Naive thymus-derived CD8-positive, alpha-beta T cell (primary cell): ENCODE measurements around the gene CDON. TPM values are rescaled to one million over a fixed set of nuclear protein-coding genes. Genes with fewer than 3 reads are reported as not detected.
A peak's percentile ranks its signal among the peaks of the same experiment; 100 is the strongest.

Source experiments
- ATAC-seq, 2 donors: fragments of 150-1000 bp; cut with Tn5 transposase in 1 of 2; sonication (Bioruptor Pico), chemical (Tn5 transposase) in 1 of 2; 1 replicate in 1 of 2; 2 replicates in 1 of 2; pipeline ENCODE4 v1.10.0; 2021; ENCODE audit warnings: mild to moderate bottlenecking in 2 of 2, moderate library complexity in 2 of 2
- POLR2A ChIA-PET: fragments of 350-600 bp; sonication (Branson Sonifier 250); formaldehyde crosslinking; loops from one replicate; lab custom pipeline; 2021; ENCODE audit warnings: antibody characterized with exemption; lab: Charles Lee
- DNase-seq, 10 donors: peaks; one replicate each; pipeline versions ENCODE4 v3.0.0 to v3.0.0-alpha.2; 2020 to 2022
- H3K27ac Mint-ChIP-seq, 10 donors: one replicate each; pipeline ENCODE4 v1.8.0; 2020 to 2022; ENCODE audit warnings: mild to moderate bottlenecking in 10 of 10, mixed read lengths in 10 of 10, moderate library complexity in 4 of 10, inconsistent platforms in 1 of 10
- H3K27me3 Mint-ChIP-seq, 5 donors: one replicate each; pipeline ENCODE4 v1.8.0; 2021 to 2022; ENCODE audit warnings: mixed read lengths in 5 of 5
- H3K36me3 Mint-ChIP-seq, 3 donors: one replicate each; pipeline ENCODE4 v1.8.0; 2020 to 2022; ENCODE audit warnings: mixed read lengths in 3 of 3, mild to moderate bottlenecking in 2 of 3, inconsistent platforms in 1 of 3
- H3K4me1 Mint-ChIP-seq, 4 donors: one replicate each; pipeline ENCODE4 v1.8.0; 2021 to 2022; ENCODE audit warnings: mixed read lengths in 4 of 4
- H3K4me3 Mint-ChIP-seq, 10 donors: one replicate each; pipeline ENCODE4 v1.8.0; 2020 to 2022; ENCODE audit warnings: mild to moderate bottlenecking in 10 of 10, mixed read lengths in 10 of 10, moderate library complexity in 6 of 10, inconsistent platforms in 1 of 10
- H3K9me3 Mint-ChIP-seq, 9 donors: one replicate each; pipeline ENCODE4 v1.8.0; 2020 to 2022; ENCODE audit warnings: mixed read lengths in 9 of 9, mild to moderate bottlenecking in 3 of 9, inconsistent platforms in 1 of 9, moderate library complexity in 1 of 9
- polyA plus RNA-seq, 3 donors: library from polyadenylated mRNA; unstranded; fragments of 300-500 nt; fragmentation: Illumina TruSeq; gene quantifications; one replicate each; pipeline ENCODE4 v1.2.3, GENCODE V29; 2021
- total RNA-seq, 8 experiments: library from RNA in 2 of 8; stranded (reverse) in 2 of 8; gene quantifications; one replicate each; pipeline ENCODE4 v1.2.3 and lab custom pipeline; 2021 to 2026

Gene CDON
- total and polyA plus RNA-seq, 5 experiments from 2014 or later, result 0.14 to 2.8 (median 1.1) TPM; not detected in 1

DNA sequence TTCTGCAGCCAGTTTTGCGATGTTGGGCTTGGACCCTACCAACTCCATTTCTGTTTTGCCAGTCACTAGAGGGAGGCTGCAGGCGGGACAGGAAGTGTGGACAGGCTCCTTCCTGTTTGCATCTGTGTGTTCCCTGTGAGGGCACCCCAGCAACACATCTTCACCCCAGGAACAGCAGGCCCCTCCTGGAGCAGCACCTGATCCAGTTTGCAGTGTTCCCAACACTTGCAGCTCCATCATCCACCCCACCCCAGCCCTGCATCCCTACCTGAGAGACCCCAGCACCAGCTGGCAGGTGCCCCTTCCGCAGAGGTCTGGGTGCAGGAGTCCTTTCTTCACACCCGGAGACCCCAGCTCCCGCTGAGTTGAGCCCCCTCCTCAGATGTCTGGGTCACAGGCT, 124.2 kb downstream of the CDON start:
- Mint-ChIP-seq H3K36me3 (no peaks in the 10 kb centered on the region), H3K9me3 (no peaks in the 10 kb centered on the region), H3K4me1 (peaks cover 10 to 23% (median 14%) of the 10 kb centered on the region in 4 donors), H3K27ac (peak overlapping the region in 2 of 10 donors; percentile 28 to 38), H3K27me3 (no peaks in the 10 kb centered on the region), H3K4me3 (no peak overlapping the region)
- DNase-seq (no peak), ATAC-seq (no peak)
- POLR2A ChIA-PET, result no interaction called here

DNA sequence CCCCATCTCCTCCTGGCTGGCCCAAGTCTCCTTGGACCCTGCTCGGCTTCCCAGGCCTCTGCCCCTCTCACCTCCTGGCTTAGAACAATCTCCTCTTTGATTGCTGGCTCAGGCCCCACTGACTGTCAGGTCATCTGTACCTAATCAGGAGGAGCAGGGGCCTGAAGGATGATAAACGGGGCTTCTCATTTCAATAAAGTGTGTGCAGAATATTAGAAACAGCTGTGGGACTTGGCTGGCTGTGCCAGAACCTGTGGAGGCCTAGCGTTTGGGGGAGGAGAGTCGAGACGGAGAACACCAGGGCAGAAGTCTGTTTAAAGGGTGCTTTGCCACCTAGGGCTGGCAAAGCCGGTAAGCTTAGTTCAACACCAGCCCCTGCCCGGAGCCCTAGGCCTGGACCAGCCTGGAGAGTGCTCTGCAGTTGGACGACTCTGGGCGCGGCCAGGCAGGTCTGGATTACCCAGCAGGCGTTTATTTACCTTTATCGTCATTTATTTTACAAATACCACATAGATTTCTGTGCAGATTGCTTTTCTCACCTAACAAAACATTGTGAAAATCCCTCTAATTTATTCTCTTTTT, 127.0 kb downstream of the CDON start:
- Mint-ChIP-seq H3K36me3 (no peaks in the 10 kb centered on the region), H3K4me3 (no peak overlapping the region), H3K27me3 (peaks cover 0 to 3% (median 0%) of the 10 kb centered on the region in 5 donors), H3K9me3 (no peaks in the 10 kb centered on the region), H3K4me1 (peaks cover 6 to 17% (median 12%) of the 10 kb centered on the region in 4 donors), H3K27ac (no peak overlapping the region)
- POLR2A ChIA-PET, result no interaction called here
- ATAC-seq (no peak), DNase-seq (no peak)

DNA sequence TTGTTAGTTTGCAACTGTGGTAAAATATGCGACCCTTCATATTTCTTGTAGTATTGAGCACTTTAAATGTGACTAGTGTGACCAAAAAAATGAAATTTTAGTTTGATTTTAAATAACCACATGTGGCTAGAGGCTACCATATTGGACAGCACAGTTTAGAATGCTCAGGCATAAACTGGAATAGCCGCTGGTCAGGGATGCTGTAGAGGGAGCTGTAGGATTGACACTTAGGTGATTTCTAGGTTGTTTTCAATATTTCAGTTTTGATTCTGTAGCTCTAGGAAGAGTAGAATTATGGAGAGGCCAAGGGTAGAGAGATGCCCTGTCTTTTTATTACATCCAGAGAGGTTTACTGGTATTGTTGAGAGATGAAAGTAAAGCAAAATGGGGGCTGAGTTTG, 127.6 kb downstream of the CDON start:
- H3K27ac Mint-ChIP-seq, result no peak overlapping the region
- no peak for DNase-seq
- H3K27me3 Mint-ChIP-seq, result peaks cover under 1 to 7% (median 2%) of the 10 kb centered on the region in 5 donors
- POLR2A ChIA-PET, result no interaction called here
- no peaks in the 10 kb centered on the region for H3K9me3 Mint-ChIP-seq
- no peak for ATAC-seq
- peaks cover 6 to 17% (median 12%) of the 10 kb centered on the region in 4 donors for H3K4me1 Mint-ChIP-seq
- H3K36me3 Mint-ChIP-seq, result no peaks in the 10 kb centered on the region
- H3K4me3 Mint-ChIP-seq, result no peak overlapping the region

DNA sequence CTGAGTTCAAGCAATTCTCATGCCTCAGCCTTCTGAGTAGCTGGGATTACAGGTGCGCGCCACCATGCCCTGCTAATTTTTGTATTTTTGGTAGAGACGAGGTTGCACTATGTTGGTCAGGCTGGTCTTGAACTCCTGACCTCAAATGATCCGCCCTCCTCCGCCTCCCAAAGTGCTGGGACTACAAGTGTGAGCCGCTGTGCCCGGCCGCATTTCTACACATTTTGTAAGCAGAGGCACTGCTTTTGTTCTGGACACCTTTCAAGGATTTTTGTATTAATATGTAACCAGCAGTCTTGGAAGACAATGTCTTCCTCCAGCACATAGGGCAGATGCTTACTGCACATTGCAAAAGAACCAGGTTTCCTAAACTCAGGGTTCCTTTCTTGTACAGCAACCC, 128.2 kb downstream of the CDON start:
- Mint-ChIP-seq H3K4me3 (no peak overlapping the region), H3K27ac (no peak overlapping the region), H3K36me3 (no peaks in the 10 kb centered on the region), H3K4me1 (peaks cover 6 to 17% (median 12%) of the 10 kb centered on the region in 4 donors), H3K9me3 (no peaks in the 10 kb centered on the region), H3K27me3 (peaks cover 1 to 13% (median 3%) of the 10 kb centered on the region in 5 donors)
- ATAC-seq, result no peak
- POLR2A ChIA-PET, result no interaction called here
- DNase-seq, result no peak

DNA sequence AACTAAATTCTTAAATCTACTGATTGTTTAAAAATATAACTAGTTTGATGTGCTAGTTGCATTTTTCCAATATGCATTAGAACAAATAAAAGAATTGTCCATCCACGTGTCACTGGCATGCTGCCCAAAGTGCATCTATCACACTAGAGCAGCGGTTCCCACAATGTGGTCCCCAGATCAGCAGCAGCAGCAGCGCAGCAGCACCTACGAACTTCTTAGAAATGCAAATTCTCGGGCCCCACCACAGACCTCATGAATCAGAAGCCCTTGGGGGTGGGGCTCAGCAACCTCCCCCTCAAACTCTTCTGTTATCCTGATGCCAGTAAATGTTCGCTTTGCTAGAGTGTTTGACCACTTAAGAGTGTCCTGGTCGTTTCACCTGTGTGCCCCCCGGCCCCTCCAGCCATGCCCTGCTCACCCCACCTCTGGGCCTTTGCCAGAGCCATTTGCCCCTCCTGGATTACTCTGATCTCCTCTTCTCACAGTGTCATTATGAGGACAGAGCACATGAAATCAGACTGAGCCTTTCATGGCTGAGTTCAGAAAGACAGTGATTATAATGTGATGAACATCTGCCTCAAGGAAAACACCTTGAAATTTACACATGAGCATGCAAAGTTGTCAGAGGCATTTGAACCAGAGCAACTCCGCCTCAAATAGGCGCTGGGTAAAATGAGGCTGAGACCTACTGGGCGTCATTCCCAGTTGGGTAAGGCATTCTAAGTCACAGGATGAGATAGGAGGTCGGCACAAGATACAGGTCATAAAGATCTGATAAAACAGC, 129.4 kb downstream of the CDON start:
- Mint-ChIP-seq H3K36me3 (no peaks in the 10 kb centered on the region), H3K4me3 (no peak overlapping the region), H3K4me1 (peaks cover under 1 to 8% (median 4%) of the 10 kb centered on the region in 4 donors), H3K27me3 (peaks cover 5 to 17% (median 7%) of the 10 kb centered on the region in 5 donors), H3K27ac (peak overlapping the region in 1 of 10 donors; percentile 43), H3K9me3 (no peaks in the 10 kb centered on the region)
- POLR2A ChIA-PET, result no interaction called here
- ATAC-seq (no peak), DNase-seq (no peak)

DNA sequence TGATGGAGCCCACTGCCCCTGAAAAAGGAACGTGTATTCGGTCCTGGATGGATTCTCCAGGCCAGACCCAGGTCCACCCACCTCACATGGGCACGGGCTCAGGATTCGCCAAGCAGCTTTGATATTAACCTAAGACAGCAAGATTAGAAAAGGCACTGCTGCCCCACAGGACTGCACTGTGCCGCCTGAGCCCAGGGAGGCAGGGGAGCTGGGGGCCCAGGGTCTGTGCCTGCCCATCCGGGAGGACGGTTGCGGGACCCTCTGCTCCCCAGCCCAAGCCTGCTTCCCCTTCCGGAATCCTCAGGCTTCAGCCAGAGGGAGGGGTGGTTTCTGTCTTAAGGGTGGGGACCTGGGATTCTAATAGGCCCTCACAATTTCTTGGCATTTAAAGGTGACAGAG, 130.4 kb downstream of the CDON start:
- H3K36me3 Mint-ChIP-seq, result no peaks in the 10 kb centered on the region
- no peak overlapping the region for H3K4me3 Mint-ChIP-seq
- DNase-seq (no peak), ATAC-seq (no peak)
- H3K9me3 Mint-ChIP-seq, result no peaks in the 10 kb centered on the region
- peaks cover 5 to 19% (median 7%) of the 10 kb centered on the region in 5 donors for H3K27me3 Mint-ChIP-seq
- POLR2A ChIA-PET, result no interaction called here
- no peak overlapping the region for H3K27ac Mint-ChIP-seq
- peaks cover 0 to 7% (median 3%) of the 10 kb centered on the region in 4 donors for H3K4me1 Mint-ChIP-seq

DNA sequence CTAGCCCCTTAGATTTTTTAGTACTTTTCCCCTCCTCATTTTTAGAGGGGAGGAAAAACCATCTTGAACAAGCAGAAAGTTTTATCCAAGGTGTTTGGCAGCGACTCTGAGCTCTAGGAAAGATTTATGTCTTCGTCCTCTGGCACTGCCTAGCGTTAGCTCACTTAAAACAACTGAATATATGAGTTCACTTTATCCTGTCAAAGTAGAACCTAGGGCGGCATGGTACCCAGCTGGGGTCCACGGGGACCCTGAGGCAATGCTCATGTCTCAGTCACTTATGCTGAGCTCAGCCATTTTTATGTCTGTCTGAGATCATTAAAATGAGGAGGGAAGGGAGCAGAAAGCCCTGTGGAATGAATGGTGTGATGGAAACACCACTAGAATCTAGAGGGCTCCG, 131.0 kb downstream of the CDON start:
- POLR2A ChIA-PET, result no interaction called here
- H3K4me1 Mint-ChIP-seq, result peaks cover 0 to 7% (median 3%) of the 10 kb centered on the region in 4 donors
- H3K36me3 Mint-ChIP-seq, result no peaks in the 10 kb centered on the region
- ATAC-seq (no peak), DNase-seq (no peak)
- peaks cover 5 to 25% (median 12%) of the 10 kb centered on the region in 5 donors for H3K27me3 Mint-ChIP-seq
- H3K4me3 Mint-ChIP-seq, result no peak overlapping the region
- no peak overlapping the region for H3K27ac Mint-ChIP-seq
- no peaks in the 10 kb centered on the region for H3K9me3 Mint-ChIP-seq

DNA sequence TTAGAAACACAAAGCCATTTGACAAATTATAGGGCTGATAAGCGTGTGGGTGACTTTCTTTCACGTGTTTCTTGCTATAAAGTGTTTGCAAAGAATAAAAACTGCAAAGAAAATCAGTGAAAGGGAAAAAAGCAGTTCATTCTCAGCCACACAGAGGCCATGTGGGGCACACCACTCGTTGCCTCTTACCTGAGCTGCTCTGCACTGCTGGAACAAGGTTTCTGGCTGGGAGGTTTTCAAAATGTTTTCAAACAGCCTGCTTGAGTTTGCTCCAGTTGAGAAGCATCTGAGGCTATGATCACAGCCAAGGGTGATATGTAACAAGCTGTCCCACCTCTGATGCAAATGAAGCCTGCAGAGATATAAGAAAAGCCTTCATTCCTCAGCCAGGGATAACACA, 131.6 kb downstream of the CDON start:
- H3K27me3 Mint-ChIP-seq, result peaks cover 6 to 29% (median 13%) of the 10 kb centered on the region in 5 donors
- no peaks in the 10 kb centered on the region for H3K36me3 Mint-ChIP-seq
- H3K4me1 Mint-ChIP-seq, result peaks cover 0 to 7% (median 3%) of the 10 kb centered on the region in 4 donors
- H3K27ac Mint-ChIP-seq, result no peak overlapping the region
- no peaks in the 10 kb centered on the region for H3K9me3 Mint-ChIP-seq
- DNase-seq (no peak), ATAC-seq (no peak)
- POLR2A ChIA-PET, result no interaction called here
- no peak overlapping the region for H3K4me3 Mint-ChIP-seq

DNA sequence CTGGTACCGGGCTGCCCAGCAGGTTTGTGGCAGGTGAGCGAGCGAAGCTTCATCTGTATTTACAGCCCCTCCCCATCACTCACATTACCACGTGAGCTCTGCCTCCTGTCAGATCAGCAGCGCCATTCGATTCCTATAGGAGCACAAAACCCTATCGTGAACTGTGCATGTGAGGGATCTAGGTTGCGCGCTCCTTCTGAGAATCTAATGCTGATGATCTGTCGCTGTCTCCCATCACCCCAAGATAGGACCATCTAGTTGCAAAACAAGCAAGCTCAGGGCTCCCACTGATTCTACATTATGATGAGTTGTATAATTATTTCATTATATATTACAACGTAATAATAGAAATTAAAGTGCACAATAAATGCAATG, 132.6 kb downstream of the CDON start:
- no peaks in the 10 kb centered on the region for H3K9me3 Mint-ChIP-seq
- H3K4me1 Mint-ChIP-seq, result peaks cover 0 to 7% (median 3%) of the 10 kb centered on the region in 4 donors

DNA sequence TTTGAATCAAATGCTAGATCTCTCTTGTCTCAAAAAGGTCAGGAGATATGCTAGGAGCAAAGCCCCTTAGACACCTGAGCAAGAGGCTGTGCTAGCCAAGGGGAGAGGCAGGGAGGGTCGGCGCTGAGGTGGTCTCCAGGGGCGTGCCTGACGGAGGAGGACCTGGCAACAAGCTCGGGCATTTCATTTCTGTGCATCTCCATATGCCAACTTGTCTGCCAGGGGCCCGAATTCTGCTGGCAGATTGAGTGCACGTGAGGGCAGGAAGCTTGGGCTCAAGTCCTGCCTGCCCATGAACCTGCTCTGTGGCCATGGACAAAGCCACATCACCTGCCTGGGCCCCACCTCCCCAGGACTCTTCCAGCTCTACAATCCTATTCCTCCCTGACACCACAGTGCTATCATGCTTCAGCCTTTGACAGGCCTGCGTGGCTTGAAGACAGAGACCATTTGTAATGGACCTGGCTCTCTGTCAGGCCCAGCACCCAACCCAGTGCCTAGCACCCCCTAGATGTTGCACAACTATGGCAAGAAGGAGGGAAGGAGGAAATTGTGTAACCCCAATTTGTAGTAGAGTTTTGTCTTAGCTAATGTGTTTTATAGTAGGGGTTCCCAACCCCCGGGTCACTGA, 133.1 kb downstream of the CDON start:
- H3K4me1 Mint-ChIP-seq, result peaks cover 0 to 7% (median 3%) of the 10 kb centered on the region in 4 donors
- H3K9me3 Mint-ChIP-seq, result no peaks in the 10 kb centered on the region
- no peak overlapping the region for H3K4me3 Mint-ChIP-seq
- peaks cover 6 to 38% (median 14%) of the 10 kb centered on the region in 5 donors for H3K27me3 Mint-ChIP-seq
- DNase-seq, result no peak
- no peak overlapping the region for H3K27ac Mint-ChIP-seq
- H3K36me3 Mint-ChIP-seq, result no peaks in the 10 kb centered on the region
- POLR2A ChIA-PET, result no interaction called here
- ATAC-seq, result no peak

More for the DNA sequence above, 132.6 kb downstream of the CDON start:
- ATAC-seq, result no peak
- Mint-ChIP-seq H3K27ac (no peak overlapping the region), H3K4me3 (no peak overlapping the region), H3K27me3 (peaks cover 6 to 34% (median 14%) of the 10 kb centered on the region in 5 donors), H3K36me3 (no peaks in the 10 kb centered on the region)
- no peak for DNase-seq
- POLR2A ChIA-PET, result no interaction called here

DNA sequence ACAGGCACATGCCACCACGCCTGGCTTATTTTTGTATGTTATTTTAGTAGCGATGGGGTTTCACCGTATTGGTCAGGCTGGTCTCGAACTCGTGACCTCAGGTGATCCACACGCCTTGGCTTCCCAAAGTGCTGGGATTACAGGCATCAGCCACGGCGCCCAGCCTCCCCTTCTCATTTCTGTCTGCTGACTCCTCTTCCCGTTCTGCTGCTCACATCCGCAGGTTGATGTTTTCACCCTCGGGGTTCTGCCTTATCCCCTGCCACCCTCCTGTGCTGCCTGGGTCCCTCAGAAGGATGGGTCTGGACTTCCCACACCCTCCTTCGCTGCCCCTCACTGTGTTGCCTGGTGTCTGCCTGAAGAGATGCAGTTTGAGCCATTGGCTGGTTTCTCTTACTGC, 136.0 kb downstream of the CDON start:
- Mint-ChIP-seq H3K27ac (peak overlapping the region in 1 of 10 donors; percentile 63), H3K9me3 (no peaks in the 10 kb centered on the region), H3K36me3 (no peaks in the 10 kb centered on the region), H3K27me3 (peaks cover 6 to 38% (median 21%) of the 10 kb centered on the region in 5 donors), H3K4me1 (peaks cover 0 to 5% (median 2%) of the 10 kb centered on the region in 4 donors), H3K4me3 (no peak overlapping the region)
- no peak for DNase-seq
- no peak for ATAC-seq
- POLR2A ChIA-PET, result no interaction called here

DNA sequence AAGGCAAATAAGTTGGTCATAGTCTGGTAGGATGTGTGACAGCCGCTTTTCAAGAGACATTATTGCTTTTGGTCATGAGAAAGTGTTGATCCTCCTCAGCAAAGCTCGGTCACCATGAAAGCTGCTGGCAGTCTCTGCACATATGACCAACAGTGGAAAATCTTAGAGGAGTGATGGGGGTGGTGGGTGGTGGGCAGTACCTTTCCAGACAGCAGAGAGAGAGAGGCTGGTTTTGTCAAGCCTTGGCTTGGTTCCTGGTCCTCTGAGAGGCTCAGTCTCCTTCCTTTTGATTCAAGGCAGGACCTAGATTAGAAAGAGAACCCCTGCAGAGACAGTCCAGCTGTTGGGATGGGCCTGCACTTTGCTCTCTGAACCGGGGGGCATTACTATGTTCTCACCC, 136.9 kb downstream of the CDON start:
- POLR2A ChIA-PET, result no interaction called here

DNA sequence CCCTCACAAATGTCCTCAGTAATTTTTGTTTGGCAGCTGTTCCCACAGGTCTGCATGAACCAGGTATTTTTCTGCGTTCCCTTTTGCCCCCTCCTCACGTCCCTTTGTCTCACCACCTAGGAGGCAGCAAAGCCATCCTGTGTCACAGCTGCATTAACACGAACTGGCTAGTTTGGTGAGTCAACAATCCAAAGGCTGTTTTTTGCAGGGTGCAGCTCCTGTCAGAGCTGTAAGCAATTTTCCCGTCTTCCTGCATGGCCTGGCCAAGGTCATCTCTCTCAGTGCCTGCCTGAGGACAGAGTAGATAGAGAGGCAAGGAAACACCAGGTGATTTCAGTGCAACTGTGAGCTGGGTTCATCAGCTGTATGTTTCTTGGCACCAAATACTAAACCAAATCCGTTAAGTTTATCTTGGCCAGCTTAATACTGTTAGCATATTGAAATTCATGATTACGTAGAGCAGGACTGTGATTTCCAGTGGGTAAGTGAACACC, 137.4 kb downstream of the CDON start:
- Mint-ChIP-seq H3K27ac (no peak overlapping the region), H3K36me3 (no peaks in the 10 kb centered on the region), H3K4me1 (peaks cover 0 to 5% (median 2%) of the 10 kb centered on the region in 4 donors), H3K9me3 (no peaks in the 10 kb centered on the region), H3K27me3 (peaks cover 8 to 42% (median 22%) of the 10 kb centered on the region in 5 donors), H3K4me3 (no peak overlapping the region)
- POLR2A ChIA-PET, result no interaction called here
- ATAC-seq (no peak), DNase-seq (no peak)

More for the DNA sequence above, 136.9 kb downstream of the CDON start:
- Mint-ChIP-seq H3K4me3 (no peak overlapping the region), H3K27me3 (peaks cover 6 to 41% (median 21%) of the 10 kb centered on the region in 5 donors), H3K9me3 (no peaks in the 10 kb centered on the region), H3K36me3 (no peaks in the 10 kb centered on the region), H3K4me1 (peaks cover 0 to 5% (median 2%) of the 10 kb centered on the region in 4 donors), H3K27ac (no peak overlapping the region)
- DNase-seq (no peak), ATAC-seq (no peak)
